ENCODE measurements around the gene HIKESHI.
A peak's percentile ranks its signal among the peaks of the same experiment; 100 is the strongest.
"Not testable (repeated sequence)": the region's sequence is repeated elsewhere in the genome, so short reads cannot be mapped to it uniquely, and the experiment has no call there.

HIKESHI gene

DNA sequence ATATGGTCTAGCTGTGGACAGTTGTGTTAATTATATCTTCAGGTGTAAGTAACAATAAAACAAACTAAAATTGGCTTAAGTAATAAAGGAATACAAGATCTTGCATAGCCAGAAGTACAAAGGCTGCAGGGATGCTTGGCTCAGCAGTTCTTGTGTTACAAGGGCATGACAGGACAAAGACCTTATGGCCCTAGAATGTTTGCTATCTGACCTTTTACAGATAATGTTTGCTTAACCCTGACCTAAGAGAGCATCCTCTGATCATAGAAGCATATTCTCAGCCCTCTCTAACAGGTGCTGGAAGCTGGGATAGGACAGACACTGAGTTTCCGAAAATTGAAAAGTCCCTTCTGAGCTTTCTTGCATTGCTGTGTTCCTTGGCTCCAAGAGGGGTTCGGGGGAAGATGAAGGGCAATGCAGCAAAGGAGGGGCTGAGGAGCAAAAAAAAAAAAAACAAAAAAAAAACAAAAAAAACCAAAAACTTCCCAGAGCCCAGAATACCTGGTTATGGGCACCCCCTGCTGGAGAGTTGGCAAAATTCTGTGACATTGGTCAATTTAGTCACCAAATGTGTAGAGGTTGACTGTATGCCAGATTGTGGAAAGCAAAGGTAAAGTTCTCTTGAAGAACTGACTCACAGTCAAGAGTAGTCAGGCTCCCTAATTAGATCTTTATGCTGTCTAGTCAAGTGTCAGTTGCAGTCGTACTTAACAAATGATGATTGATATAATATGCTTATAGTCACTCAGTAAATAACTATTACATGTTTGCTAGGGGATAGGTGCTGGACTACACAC is 10.4 kb upstream of the HIKESHI start:
- Histone ChIP-seq H3K27ac (ENCODE audit: insufficient read depth, low read length, poor library complexity, severe bottlenecking) (no peak overlapping the region), H3K36me3 (ENCODE audit: control insufficient read depth, insufficient read depth, low read length) (no peaks in the 10 kb centered on the region), H3K27me3 (replicated peaks; ENCODE audit: control insufficient read depth, insufficient read depth, low read length, poor library complexity, severe bottlenecking) (no peaks in the 10 kb centered on the region), H3K4me1 (ENCODE audit: control insufficient read depth, insufficient read depth, low read length, poor library complexity, severe bottlenecking) (peaks cover 11% of the 10 kb centered on the region), H3K9me3 (ENCODE audit: control insufficient read depth, low read length) (no peaks in the 10 kb centered on the region), H3K4me3 (ENCODE audit: insufficient read depth, low read depth, low read length, poor library complexity, severe bottlenecking) (no peak overlapping the region)
- DNase-seq = peak; percentile 12 to 40 (median 38)

DNA sequence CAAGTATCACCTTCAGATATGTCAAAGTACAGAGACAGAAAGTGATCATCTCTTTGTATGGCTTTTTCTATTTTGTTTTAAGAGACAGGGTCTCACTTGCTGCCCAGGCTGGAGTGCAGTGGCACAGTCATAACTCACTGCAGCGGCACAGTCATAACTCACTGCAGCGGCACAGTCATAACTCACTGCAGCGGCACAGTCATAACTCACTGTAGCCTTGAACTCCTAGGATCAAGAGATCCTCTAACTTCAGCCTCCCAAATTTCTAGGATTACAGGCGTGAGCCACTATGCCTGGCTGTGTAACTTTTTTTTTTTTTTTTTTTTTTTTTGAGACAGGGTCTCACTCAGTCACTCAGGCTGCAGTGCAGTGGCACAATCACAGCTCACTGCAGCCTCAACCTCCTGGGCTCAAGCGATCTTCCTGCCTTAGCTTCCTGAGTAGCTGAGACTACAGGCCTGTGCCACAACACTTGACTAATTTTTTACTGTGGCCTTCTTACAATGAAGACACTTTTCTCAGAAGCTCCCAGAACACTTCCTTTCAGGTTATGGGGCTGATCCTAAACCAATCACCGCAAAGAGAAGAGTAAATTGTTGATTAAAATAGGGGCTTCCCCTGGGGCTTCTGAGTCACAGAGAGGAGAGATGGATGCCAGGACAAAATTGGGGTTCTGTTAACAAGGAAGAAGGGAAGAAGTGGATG is 9.0 kb upstream of the HIKESHI start:
- peak overlapping the region; percentile 21 for H3K27ac ChIP-seq (ENCODE audit: insufficient read depth, low read length, poor library complexity, severe bottlenecking)
- no peaks in the 10 kb centered on the region for H3K27me3 ChIP-seq (replicated peaks; ENCODE audit: control insufficient read depth, insufficient read depth, low read length, poor library complexity, severe bottlenecking)
- H3K4me1 ChIP-seq (ENCODE audit: control insufficient read depth, insufficient read depth, low read length, poor library complexity, severe bottlenecking) = peaks cover 5% of the 10 kb centered on the region
- H3K36me3 ChIP-seq (ENCODE audit: control insufficient read depth, insufficient read depth, low read length) = no peaks in the 10 kb centered on the region
- DNase-seq = peak in 1 of 3 donors; percentile 13
- H3K4me3 ChIP-seq (ENCODE audit: insufficient read depth, low read depth, low read length, poor library complexity, severe bottlenecking) = no peak overlapping the region
- H3K9me3 ChIP-seq (ENCODE audit: control insufficient read depth, low read length) = no peaks in the 10 kb centered on the region

DNA sequence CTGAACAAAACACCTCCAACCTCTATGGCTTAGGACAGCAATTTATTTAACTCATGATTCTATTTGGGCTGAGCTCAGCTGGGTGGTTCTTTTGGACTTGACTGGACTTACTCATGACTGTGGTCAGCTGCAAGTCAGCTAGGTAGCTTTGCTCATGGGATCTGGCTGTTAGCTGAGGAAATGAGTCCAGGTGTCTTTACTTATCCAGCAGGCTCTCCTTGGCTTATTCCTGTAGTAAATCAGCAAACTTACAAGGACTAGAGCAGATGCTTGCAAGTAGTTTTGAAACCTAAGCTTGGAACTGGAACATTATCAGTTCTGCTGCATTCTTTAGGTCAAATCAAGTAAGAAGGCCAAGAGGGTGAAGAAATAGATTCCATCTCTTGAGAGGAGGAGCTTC is 8.0 kb upstream of the HIKESHI start:
- H3K4me1 ChIP-seq (ENCODE audit: control insufficient read depth, insufficient read depth, low read length, poor library complexity, severe bottlenecking) = peaks cover under 1% of the 10 kb centered on the region

DNA sequence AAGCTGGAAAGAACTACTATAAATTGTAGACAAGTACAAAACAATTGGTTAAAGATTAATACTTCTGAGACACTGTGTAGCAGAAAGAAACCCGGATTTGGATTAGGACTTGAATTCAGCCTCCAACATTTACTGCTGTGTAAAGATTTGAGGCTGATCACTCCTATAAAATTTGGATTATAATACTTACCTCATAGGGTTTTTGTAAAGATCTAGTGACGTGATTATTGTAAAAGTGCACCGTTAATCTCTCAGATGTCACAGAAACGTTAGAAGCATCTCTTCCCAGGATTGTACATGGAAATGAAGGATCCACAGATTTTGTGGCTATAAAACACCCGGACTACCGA is 323 bp upstream of the HIKESHI start:
- peaks cover 10% of the 10 kb centered on the region for H3K4me1 ChIP-seq (ENCODE audit: control insufficient read depth, insufficient read depth, low read length, poor library complexity, severe bottlenecking)
- H3K36me3 ChIP-seq (ENCODE audit: control insufficient read depth, insufficient read depth, low read length) = no peaks in the 10 kb centered on the region
- H3K27me3 ChIP-seq (replicated peaks; ENCODE audit: control insufficient read depth, insufficient read depth, low read length, poor library complexity, severe bottlenecking) = no peaks in the 10 kb centered on the region
- peak overlapping the region; percentile 75 for H3K4me3 ChIP-seq (ENCODE audit: insufficient read depth, low read depth, low read length, poor library complexity, severe bottlenecking)
- DNase-seq = no peak
- no peaks in the 10 kb centered on the region for H3K9me3 ChIP-seq (ENCODE audit: control insufficient read depth, low read length)
- peak overlapping the region; percentile 82 for H3K27ac ChIP-seq (ENCODE audit: insufficient read depth, low read length, poor library complexity, severe bottlenecking)

More for the DNA sequence above, 8.0 kb upstream of the HIKESHI start:
- H3K36me3 ChIP-seq (ENCODE audit: control insufficient read depth, insufficient read depth, low read length) = no peaks in the 10 kb centered on the region
- H3K9me3 ChIP-seq (ENCODE audit: control insufficient read depth, low read length) = no peaks in the 10 kb centered on the region
- H3K27ac ChIP-seq (ENCODE audit: insufficient read depth, low read length, poor library complexity, severe bottlenecking) = no peak overlapping the region
- H3K27me3 ChIP-seq (replicated peaks; ENCODE audit: control insufficient read depth, insufficient read depth, low read length, poor library complexity, severe bottlenecking) = no peaks in the 10 kb centered on the region
- DNase-seq = no peak
- H3K4me3 ChIP-seq (ENCODE audit: insufficient read depth, low read depth, low read length, poor library complexity, severe bottlenecking) = no peak overlapping the region

DNA sequence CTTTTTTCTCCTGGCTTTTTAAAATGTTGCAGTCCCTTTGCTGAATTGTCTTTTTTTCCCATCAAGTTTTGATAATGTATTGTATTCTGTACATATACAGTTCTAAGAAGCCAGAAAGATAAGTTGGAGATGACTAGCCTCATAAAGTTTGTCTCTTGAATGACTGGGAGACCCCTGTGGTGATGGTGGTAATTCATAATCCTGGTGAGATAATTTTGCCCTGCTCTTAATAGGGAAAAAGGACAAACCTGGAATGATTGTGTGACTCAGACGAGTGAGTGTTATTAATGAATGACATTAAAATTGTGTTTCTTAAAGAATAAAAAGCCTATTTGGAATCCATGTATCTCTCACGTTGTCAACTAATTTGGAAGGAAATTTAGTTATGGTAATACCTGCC is 1.2 kb downstream of the HIKESHI start:
- Histone ChIP-seq H3K4me3 (ENCODE audit: insufficient read depth, low read depth, low read length, poor library complexity, severe bottlenecking) (peak overlapping the region; percentile 75), H3K9me3 (ENCODE audit: control insufficient read depth, low read length) (no peaks in the 10 kb centered on the region), H3K4me1 (ENCODE audit: control insufficient read depth, insufficient read depth, low read length, poor library complexity, severe bottlenecking) (peaks cover 10% of the 10 kb centered on the region), H3K27me3 (replicated peaks; ENCODE audit: control insufficient read depth, insufficient read depth, low read length, poor library complexity, severe bottlenecking) (no peaks in the 10 kb centered on the region), H3K27ac (ENCODE audit: insufficient read depth, low read length, poor library complexity, severe bottlenecking) (no peak overlapping the region), H3K36me3 (ENCODE audit: control insufficient read depth, insufficient read depth, low read length) (no peaks in the 10 kb centered on the region)
- DNase-seq = no peak

DNA sequence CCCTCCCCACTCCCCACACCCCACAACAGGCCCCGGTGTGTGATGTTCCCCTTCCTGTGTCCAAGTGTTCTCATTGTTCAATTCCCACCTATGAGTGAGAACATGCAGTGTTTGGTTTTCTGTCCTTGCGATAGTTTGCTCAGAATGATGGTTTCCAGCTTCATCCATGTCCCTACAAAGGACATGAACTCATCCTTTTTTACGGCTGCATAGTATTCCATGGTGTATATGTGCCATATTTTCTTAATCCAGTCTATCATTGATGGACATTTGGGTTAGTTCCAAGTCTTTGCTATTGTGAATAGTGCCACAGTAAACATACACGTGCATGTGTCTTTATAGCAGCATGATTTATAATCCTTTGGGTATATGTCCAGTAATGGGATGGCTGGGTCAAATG is 6.7 kb downstream of the HIKESHI start:
- not testable (repeated sequence) for H3K4me1 ChIP-seq (ENCODE audit: control insufficient read depth, insufficient read depth, low read length, poor library complexity, severe bottlenecking); H3K27ac ChIP-seq (ENCODE audit: insufficient read depth, low read length, poor library complexity, severe bottlenecking); H3K9me3 ChIP-seq (ENCODE audit: control insufficient read depth, low read length); H3K36me3 ChIP-seq (ENCODE audit: control insufficient read depth, insufficient read depth, low read length); H3K4me3 ChIP-seq (ENCODE audit: insufficient read depth, low read depth, low read length, poor library complexity, severe bottlenecking); DNase-seq; H3K27me3 ChIP-seq (replicated peaks; ENCODE audit: control insufficient read depth, insufficient read depth, low read length, poor library complexity, severe bottlenecking)

DNA sequence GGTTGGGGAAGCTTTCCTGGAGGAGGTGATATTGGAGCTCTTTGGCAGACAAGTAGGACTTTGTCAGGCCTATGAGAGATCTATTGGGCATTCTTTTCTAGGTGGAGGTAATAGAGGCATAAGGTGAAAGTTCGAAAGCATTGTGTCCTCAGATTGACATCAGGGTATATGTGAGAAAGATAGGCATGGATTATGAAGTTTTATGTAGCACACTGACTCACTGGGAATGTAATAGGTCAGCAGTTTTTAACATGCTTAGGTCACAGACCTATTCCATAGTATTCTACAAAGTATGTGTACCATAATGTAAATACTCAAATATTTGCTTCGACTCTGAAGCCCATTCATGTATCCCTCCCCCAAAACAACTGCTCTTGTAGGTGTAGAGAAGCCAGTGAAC is 11.8 kb downstream of the HIKESHI start:
- Histone ChIP-seq H3K4me1 (ENCODE audit: control insufficient read depth, insufficient read depth, low read length, poor library complexity, severe bottlenecking) (no peaks in the 10 kb centered on the region), H3K27ac (ENCODE audit: insufficient read depth, low read length, poor library complexity, severe bottlenecking) (no peak overlapping the region), H3K4me3 (ENCODE audit: insufficient read depth, low read depth, low read length, poor library complexity, severe bottlenecking) (no peak overlapping the region), H3K27me3 (replicated peaks; ENCODE audit: control insufficient read depth, insufficient read depth, low read length, poor library complexity, severe bottlenecking) (no peaks in the 10 kb centered on the region), H3K36me3 (ENCODE audit: control insufficient read depth, insufficient read depth, low read length) (peaks cover 14% of the 10 kb centered on the region), H3K9me3 (ENCODE audit: control insufficient read depth, low read length) (no peaks in the 10 kb centered on the region)
- no peak for DNase-seq

DNA sequence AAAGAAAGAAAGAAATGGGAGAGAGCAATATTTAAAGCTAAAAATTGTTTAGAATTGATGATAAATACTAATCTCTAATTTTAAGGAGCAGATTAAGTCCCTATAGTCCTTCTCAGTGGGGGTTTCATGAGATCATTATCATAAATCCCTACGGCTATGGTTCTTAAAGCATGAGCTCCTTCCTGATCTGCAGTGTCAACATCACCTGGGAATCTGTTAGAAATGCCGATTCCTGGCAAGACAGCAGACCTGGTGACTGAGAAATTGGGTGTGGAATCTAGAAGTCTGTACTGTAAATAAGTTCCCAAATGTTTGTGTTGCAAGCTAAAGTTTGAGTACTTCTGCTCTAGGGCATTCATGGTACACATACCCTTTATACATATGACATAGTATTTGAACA is 12.6 kb downstream of the HIKESHI start:
- no peaks in the 10 kb centered on the region for H3K4me1 ChIP-seq (ENCODE audit: control insufficient read depth, insufficient read depth, low read length, poor library complexity, severe bottlenecking)
- no peak overlapping the region for H3K27ac ChIP-seq (ENCODE audit: insufficient read depth, low read length, poor library complexity, severe bottlenecking)
- no peak for DNase-seq
- H3K27me3 ChIP-seq (replicated peaks; ENCODE audit: control insufficient read depth, insufficient read depth, low read length, poor library complexity, severe bottlenecking) = no peaks in the 10 kb centered on the region
- H3K9me3 ChIP-seq (ENCODE audit: control insufficient read depth, low read length) = no peaks in the 10 kb centered on the region
- H3K36me3 ChIP-seq (ENCODE audit: control insufficient read depth, insufficient read depth, low read length) = peaks cover 14% of the 10 kb centered on the region
- no peak overlapping the region for H3K4me3 ChIP-seq (ENCODE audit: insufficient read depth, low read depth, low read length, poor library complexity, severe bottlenecking)

DNA sequence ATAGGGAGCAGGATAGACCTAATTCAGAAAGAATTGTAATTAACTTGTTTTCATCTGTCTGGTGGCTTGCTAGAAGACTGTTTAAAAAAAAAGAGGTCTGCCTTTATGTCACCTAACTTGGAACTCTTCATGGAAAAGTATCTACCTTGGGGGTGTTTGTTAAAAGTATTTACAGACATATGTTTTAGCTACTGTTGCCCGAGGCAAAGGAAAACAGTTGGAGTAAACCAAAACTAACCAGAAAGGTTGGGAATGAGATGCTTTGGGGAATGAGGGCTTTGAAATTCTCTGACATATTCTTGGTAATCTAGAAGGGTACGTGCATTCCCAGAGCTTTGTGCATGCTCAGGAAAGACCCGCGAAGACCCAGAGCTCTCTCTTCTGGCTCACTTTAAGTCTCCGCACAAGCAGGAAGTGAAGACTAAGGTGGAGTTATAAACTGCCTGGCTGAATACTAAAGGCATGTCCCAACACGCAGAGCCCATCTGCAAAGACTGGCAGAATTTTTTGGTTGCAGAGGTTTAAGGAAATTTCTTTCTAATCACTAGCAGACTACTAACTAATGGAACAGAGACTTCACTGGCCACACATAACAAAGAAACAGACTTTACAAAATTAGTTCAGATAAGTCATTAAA is 33.2 kb downstream of the HIKESHI start:
- H3K36me3 ChIP-seq (ENCODE audit: control insufficient read depth, insufficient read depth, low read length) = peaks cover 23% of the 10 kb centered on the region
- no peaks in the 10 kb centered on the region for H3K9me3 ChIP-seq (ENCODE audit: control insufficient read depth, low read length)
- no peaks in the 10 kb centered on the region for H3K4me1 ChIP-seq (ENCODE audit: control insufficient read depth, insufficient read depth, low read length, poor library complexity, severe bottlenecking)
- no peak overlapping the region for H3K4me3 ChIP-seq (ENCODE audit: insufficient read depth, low read depth, low read length, poor library complexity, severe bottlenecking)
- no peak overlapping the region for H3K27ac ChIP-seq (ENCODE audit: insufficient read depth, low read length, poor library complexity, severe bottlenecking)
- no peaks in the 10 kb centered on the region for H3K27me3 ChIP-seq (replicated peaks; ENCODE audit: control insufficient read depth, insufficient read depth, low read length, poor library complexity, severe bottlenecking)
- no peak for DNase-seq

DNA sequence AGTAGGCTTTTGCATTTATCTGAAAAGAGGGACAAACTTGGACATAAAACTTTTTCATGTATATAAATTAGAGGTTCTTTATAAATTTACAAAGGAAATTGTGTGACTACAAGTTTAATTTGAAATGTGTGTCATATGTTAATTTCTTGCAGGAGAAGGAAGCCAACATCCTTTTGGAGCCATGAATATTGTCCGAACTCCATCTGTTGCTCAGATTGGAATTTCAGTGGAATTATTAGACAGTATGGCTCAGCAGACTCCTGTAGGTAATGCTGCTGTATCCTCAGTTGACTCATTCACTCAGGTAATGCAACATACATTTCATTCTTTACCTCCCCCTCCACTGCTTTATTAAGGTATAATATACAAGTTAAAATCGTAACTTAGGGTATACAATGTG is 35.2 kb downstream of the HIKESHI start:
- Histone ChIP-seq H3K27me3 (replicated peaks; ENCODE audit: control insufficient read depth, insufficient read depth, low read length, poor library complexity, severe bottlenecking) (no peaks in the 10 kb centered on the region), H3K36me3 (ENCODE audit: control insufficient read depth, insufficient read depth, low read length) (peaks cover 23% of the 10 kb centered on the region), H3K27ac (ENCODE audit: insufficient read depth, low read length, poor library complexity, severe bottlenecking) (no peak overlapping the region), H3K4me1 (ENCODE audit: control insufficient read depth, insufficient read depth, low read length, poor library complexity, severe bottlenecking) (no peaks in the 10 kb centered on the region), H3K4me3 (ENCODE audit: insufficient read depth, low read depth, low read length, poor library complexity, severe bottlenecking) (no peak overlapping the region), H3K9me3 (ENCODE audit: control insufficient read depth, low read length) (no peaks in the 10 kb centered on the region)
- no peak for DNase-seq

All from effector memory CD4-positive, alpha-beta T cell (primary cell).